Right lung (tissue), 5 donors: ENCODE measurements around the gene SOX10. TPM values are rescaled to one million over a fixed set of nuclear protein-coding genes. Genes with fewer than 3 reads are reported as not detected.
"Not testable (repeated sequence)": the region's sequence is repeated elsewhere in the genome, so short reads cannot be mapped to it uniquely, and the experiment has no call there.

Source experiments
- DNase-seq, 2 donors: peaks; one replicate each; pipeline ENCODE4 v3.0.0-alpha.2; 2013
- polyA plus RNA-seq, 5 donors: library from polyadenylated mRNA; unstranded; fragments of 120-200 nt; gene quantifications; one replicate each; pipeline versions ENCODE4 v1.2.1 to v1.2.3, GENCODE V29; 2013; ENCODE audit warnings: inconsistent platforms in 1 of 5, low replicate concordance in 1 of 5; ENCODE audit not compliant: insufficient read length in 5 of 5, insufficient read depth in 1 of 5

The SOX10 gene
- polyA plus RNA-seq, 5 donors, result 0.48 to 1.2 (median 0.53) TPM

DNA sequence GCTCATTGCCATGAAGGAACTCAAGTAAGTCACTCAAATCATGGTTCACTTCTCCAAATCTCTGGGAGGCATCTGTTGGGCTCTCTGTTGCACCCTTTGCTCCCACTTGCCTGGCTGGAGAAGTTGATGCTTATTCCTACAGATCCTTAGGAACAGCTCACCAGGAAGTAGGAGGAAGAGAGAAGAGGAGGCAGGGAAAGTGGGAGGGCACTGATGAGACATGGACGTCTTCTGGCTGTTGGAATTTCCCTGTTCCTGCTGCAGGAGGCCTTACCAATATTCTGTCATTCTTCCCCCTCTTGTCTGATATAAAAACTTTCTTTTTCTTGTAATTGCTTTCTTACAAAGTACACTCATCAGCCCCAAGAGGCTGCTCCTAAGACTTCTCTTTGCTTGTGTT lies 17.2 kb downstream of the SOX10 start:
- DNase-seq, result no peak

DNA sequence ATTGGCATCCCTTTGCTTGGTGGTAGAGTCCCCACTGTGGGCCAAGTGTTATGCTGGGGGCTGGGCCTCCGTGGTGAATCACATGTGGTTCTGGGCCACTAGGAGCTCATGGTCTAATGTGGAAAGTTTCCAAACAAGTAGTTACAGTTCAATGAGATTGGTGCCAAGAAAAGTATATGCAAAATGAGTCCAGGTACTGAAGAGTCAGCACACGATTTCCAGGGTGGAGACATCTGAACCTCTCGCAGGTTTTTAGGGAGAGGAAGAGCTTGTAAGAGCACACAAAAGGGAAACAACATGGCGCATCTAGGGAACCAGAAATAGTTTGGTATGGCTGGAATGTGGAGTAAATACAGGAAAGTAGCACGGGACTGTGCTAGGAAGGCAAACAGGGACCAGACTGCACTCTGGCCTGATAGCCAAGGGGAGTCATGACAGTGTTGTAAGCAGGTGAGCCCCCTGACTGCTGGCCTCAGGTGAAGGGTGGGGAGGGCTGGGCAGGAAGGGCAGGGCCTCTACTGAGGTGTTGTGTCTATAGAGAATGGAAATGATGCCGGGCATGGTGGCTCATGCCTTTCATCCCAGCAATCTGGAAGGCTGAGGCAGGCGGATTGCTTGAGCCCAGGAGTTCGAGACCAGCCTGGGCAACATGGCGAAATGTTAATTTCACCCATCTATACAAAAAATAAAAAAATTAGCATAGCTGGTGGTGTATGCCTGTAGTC lies 18.3 kb downstream of the SOX10 start:
- no peak for DNase-seq

DNA sequence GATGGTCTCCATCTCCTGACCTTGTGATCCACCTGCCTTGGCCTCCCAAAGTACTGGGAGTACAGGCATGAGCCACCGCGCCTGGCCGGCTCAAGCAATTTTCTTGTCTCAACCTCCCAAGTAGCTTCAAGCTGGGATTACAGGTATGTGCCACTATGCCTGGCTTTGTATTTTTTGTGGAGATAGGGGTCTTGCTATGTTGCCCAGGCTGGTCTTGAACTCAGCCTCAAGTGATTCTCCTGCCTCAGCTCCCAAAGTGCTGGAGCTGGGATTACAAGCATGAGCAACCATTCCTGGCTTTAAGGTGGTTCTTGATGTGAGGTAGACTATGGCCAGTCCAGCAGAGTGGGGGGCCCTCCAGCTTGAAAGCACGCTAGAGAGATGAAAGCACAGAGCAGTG lies 23.3 kb downstream of the SOX10 start:
- no peak for DNase-seq

DNA sequence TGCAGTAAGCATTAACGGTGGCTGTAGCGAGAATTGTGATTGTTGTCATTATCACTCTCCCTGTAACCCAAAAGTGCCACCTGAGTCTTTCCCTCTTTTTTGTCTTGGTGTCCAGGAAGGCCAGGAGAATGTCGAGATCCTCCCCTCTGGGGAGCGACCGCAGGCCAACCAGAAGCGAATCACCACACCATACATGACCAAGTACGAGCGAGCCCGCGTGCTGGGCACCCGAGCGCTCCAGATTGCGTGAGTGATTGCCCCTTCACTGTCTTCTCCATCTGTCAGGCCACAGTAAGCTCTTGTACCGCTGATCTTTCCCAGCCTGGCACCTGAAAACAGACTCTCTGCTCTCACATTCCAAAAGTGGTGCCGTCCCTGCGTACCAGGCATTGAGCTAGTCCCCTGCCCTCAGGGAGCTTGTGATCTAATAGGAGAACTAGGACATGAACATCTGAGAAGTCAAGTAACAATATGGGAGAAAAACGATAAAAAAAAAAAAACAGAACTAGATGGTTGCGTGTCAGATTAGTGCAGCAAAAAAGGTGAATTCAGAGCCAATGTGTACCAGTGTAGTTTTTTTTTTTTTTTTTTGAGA lies 25.0 kb downstream of the SOX10 start:
- DNase-seq, result no peak

DNA sequence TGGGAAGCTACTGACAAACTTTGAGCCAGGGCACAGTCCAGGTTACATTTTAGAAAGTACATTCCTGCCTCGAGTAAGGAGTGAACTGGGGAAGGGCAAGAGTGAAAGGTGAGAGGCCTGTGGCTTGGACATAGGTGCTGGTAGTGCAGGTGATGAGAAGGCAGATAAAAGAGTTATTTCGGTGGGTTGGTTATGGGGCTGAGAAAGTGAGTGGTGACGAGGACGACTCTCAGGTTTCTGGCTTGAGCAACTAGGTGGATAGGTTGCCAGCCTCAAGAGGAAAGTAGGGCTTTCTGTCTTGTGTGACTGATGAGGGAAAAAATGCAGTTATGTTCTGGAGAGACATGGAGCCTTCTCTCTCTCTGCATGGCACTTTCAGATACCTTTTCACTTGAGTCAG lies 27.1 kb downstream of the SOX10 start:
- DNase-seq, result no peak

DNA sequence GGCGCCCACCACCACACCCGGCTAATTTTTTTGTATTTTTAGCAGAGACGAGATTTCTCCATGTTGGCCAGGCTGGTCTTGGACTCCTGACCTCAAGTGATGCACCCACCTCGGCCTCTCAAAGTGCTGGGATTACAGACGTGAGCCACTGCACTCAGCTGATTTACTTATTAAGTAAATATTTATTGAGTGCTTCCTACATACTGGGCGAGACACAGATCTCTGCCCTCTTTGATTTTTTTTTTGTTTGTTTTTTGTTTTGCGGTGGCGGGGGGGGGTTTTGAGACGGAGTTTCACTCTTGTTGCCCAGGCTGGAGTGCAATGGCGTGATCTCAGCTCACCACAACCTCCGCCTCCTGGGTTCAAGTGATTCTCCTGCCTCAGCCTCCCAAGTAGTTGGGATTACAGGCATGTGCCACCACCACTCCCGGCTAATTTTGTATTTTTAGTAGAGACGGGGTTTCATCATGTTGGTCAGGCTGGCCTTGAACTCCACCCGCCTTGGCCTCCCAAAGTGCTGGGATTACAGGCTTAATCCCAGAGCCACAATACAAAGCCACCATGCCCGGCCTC lies 28.4 kb downstream of the SOX10 start:
- not testable (repeated sequence) for DNase-seq

DNA sequence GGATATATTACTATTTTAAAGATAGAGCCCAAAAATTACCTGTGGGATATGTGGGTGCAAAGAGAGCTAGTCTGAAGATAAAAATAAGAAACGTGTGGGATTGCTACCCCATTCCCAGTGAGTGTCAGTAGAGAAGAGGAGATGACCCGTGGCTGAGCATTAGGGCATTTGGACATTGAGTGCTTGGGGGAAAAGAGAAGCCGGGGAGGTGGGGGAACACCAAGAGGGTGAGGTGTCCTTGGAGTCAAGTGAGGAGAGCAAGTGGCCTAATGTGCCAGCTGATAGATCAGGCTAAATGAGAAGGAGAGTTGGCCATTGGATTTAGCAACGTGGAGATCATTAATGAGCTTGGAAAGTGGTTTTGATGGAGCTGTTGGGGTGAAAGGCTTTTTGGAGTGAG lies 29.7 kb downstream of the SOX10 start:
- no peak for DNase-seq

DNA sequence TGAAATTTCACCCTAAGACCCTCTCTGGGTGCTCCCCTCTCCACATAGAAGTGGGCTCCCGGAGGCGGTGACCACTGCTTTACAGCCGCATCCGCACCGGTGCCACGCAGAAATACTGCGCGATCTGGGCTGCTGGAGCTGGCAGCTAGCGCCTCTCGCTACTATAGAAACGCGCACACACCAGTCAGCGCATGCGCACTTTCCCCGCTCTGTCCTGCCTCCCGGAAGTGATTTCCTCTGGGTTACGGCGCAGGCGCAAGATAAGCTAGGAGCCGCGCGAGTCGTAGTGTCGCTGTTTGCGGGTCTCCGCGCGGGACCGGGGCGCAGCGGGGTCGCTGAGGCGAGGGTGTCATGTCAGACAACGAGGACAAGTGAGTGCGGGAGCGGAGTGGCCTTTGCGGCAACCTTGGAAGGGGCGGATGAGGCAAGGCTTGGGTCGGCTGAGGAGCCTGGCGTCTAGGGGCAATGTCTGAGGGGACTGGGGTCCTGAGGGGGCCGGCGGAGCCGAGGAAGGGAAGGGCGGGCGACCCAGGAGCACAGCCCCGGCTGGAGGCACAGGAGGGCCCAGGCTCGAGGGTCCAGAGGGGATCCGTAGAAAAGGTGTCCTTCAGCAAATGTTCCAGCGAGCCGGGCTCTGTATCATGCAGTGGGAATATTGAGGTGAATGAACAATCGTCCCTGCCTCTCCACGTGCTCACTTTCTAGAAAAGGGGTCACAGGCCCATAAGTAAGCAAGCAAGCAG lies 30.7 kb downstream of the SOX10 start, which contains the start of the genes C22orf23 and POLR2F:
Gene C22orf23, minus strand, starts transcription at position 165 of the 743 bp plus-strand sequence. CDS start 452 bp downstream, outside the sequence.
Gene POLR2F, plus strand, starts transcription at position 263 of the 743 bp plus-strand sequence. Its CDS starts 89 bp downstream, at position 352.
- peak; percentile 93 to 97 for DNase-seq

DNA sequence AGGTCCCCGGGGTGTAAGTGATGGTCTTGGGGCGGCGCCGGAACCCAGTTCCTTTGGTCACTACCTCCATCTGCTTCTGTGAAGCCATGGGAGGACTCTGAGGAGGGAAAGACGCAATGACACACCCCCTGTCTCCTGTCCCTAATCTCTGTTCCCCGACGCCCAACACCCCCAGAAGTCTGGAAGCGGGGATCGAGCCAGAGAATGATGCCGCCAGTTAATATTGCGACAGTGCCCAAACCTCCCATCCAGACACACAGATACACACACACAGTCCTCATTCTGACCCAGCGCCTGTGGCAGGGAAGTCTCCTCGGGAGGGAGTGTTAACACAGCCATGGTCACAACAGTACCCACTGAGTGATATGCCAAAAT lies 31.3 kb downstream of the SOX10 start:
- no peak for DNase-seq

DNA sequence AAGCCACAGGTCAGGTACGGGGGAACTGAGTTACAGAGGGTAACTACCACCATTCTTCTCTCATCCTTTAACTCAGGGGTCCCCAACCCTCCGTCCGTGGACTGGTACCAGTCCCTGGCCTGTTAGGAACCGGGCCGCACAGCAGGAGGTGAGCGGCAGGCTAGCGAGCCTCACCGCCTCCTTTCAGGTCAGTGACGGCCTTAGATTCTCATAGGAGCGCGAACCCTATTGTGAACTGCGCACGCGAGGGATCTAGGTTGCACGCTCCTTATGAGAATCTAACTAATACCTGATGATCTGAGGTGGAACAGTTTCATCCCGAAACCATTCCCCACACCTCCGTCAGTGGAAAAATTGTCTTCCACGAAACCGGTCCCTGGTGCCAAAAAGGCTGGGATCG lies 31.7 kb downstream of the SOX10 start:
- DNase-seq, result not testable (repeated sequence)

DNA sequence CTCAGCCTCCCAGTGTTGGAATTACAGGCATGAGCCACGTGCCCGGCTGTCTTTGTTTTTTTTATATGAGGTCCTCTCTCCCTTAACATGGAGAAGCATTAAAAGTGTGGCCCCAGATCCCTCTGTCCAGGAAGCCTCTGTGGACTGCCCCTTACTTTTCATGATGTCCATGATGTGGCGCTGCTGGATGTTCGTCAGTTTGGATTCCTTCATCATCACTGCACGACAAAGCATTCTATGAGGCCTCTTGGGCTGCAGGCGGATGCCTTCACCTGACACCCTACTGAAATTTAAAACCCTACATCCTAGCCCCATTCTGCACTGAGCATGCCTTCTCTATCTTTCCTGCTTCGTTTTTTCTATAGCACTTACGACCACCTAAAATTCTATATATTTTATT lies 33.0 kb downstream of the SOX10 start:
- DNase-seq, result no peak

DNA sequence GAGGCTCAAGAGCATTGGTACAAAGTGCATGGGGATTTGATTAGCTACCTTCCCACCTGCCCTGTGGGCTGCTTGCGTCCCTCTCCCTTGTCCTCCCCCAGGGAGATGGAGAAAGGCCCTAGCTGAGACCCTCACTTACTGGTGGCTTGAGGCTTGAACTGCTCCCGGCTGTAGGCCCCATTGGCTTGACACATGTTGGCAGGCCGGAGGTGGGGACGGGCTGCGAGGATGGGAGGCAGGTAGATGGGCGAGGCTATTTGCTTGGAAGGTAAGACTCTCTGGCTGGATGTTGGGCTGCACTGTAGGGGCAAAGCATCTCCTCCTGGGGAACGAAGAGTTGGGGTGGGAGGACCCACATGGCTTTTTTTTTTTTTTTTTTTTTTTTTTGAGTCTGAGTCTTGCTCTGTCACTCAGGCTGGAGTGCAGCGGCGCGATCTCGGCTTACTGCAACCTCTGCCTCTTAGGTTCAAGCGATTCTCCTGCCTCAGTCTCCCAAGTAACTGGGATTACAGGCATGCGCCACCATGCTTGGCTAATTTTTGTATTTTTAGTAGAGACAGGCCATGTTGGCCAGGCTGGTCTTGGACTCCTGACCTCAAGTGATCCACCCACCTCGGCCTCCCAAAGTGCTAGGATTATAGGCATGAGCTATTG lies 37.1 kb downstream of the SOX10 start:
- not testable (repeated sequence) for DNase-seq

DNA sequence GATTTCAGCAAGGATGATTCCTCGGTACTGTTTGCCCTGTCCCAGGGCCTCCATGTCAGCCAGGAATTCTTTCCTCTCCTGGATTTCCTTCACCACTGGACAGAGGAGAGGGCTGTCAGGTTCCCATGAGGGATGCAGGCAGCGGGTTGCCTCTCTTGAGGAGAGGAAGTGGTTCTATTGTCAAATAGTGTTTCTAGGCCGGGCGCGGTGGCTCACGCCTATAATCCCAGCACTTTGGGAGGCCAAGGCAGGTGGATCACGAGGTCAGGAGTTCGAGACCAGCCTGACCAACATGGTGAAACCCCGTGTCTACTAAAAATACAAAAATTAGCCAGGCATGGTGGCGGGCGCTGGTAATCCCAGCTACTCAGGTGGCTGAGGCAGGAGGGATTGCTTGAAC lies 39.9 kb downstream of the SOX10 start:
- DNase-seq, result not testable (repeated sequence)

DNA sequence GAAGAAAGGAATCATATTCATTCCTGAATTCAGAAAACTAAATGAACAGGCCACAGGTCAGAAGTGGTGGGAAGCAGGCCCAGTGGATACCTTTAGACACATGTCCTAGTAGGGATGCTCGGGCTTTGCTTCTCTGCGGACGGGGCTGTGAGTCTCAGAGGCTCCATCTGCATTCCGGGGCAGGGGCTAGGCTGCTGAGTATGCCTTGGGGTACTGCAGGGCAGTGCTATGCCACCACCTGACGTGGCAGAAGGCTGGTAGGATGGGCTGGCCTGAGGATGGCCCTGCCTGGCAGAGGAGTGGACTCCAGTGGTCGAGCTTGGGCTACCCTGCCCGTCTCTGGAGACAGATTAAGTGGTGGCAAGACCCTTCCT lies 40.5 kb downstream of the SOX10 start:
- no peak for DNase-seq

DNA sequence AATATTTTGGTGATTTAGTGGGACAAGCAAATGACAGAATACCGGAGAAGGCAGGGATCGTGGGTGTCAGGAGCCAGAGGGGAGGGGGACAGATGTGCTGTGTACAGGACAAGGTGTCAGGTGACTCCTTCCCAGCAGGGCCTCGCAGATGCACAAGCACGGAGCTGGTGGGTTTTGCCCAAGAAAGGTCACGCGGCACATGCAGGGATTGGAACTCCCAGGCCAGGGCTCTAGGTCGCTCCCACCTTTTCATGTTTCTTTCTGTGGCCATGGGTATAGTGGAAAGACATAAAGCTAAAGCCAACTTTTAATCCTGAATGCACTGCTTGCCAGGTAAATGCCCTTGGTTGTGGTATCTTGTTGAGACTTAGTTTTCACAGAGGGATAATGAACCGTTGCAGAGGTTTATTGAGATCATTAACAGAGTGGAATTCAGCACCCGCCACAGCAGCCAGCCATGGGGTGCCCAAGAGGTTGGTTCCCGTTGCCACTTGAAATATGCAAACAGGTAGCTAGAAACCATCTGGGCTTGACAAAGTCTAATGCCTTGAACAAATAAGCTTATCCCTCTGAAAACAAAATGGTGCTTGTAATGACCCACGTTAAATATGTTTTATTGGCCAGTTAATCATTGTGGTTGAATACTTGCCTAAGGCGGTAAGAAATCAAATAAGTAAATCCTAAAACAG lies 41.1 kb downstream of the SOX10 start:
- DNase-seq, result no peak

DNA sequence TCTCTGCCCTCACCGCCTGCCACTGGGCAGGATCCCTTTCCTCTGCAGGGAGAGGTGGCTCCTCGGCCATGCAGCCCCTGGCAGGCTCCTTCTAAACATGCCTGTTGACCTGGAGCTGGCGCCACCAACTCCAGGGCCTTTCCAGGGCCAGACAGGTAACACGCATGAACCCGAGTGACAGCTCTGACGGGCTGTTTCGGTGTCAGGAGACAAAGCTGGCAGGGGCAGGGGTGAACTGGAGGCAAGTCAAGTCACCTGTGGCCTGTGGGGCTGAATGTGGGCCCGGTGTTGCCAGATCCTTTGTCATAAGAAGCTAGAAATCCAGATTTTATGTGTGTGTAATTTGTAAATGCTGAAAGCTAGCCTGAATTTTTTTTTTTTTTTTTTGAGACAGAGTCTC lies 42.2 kb downstream of the SOX10 start:
- DNase-seq, result no peak

DNA sequence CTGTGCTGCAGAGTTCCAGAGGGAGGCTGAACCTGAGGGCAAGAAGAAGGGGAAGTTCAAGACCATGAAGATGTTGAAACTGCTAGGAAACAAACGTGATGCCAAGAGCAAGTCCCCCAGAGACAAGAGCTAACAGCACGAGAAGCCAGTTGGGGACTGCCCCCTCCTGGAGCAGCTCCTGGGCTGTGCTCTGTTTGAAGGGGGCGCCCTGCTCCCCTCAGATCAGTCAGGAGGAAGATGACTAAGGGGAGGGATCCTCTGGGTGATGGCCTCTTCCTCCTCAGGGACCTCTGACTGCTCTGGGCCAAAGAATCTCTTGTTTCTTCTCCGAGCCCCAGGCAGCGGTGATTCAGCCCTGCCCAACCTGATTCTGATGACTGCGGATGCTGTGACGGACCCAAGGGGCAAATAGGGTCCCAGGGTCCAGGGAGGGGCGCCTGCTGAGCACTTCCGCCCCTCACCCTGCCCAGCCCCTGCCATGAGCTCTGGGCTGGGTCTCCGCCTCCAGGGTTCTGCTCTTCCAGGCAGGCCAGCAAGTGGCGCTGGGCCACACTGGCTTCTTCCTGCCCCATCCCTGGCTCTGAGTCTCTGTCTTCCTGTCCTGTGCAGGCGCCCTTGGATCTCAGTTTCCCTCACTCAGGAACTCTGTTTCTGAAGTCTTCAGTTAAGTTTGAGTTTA lies 43.5 kb downstream of the SOX10 start:
- no peak for DNase-seq

DNA sequence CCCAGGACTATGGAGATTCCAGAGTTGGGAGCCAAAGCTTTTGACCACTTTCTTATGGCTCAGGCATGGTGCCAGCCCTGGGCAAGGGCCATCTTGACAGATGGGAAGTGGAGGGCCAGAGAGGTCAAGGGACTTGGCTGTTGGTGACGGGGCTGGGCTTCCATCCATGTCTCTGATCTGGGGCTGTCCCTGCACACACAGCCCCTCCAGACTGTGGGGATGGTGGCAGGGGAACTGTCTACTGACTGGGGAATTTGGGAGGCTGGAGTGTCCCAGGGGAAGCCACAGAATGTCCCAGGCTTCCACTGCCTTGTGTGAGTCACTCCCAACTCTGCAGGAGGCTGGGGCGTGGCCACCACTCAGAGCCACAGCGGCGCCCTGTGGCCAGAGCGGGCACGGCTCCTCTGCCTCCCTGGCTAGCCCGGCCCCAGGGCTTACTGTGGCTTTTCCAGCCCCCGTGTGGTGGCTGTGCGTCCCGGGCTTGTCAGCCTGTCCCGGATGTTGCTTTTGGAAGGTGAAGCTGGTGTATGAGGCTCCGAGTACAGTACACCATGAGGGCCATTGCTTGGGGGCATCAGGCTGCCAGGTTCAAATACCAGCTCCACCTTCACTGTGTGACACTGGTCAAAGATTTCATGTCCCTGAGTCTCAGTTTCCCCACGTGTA lies 50.5 kb downstream of the SOX10 start:
- peak; percentile 81 to 85 for DNase-seq

DNA sequence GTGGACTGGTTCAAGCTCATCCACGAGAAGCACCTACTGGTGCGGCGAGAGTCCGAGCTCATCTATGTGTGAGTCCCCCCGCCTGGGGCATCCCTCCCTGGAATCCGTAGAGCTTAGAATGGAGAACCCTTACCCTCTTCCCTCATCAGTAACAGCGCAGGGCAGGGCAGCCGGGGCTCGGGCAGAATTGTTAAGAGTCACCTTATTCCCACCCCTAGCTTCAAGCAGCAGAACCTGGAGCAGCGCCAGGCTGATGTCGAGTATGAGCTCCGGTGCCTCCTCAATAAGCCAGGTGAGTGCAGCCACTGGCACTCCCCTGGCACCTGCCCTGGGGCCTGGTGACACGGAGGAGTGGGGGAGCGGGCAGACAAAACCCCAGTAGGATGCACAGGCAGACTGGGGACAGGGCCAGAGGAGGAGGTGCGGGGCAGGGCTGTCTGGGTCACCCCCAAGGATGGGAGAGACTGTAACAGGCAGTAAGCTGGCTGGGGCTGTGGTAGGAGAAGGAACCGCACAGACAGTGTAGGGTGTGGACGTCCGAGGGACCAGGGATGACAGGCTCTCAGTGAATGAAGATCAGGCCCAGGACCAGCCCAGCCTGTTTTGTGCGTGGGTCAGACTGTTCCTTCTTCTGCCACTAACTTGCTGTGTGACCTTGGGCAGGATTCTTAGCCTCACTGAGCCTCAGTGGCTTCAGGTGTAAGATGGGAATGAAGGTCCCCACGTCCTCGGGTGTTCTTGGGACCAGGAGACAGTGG lies 51.4 kb downstream of the SOX10 start:
- DNase-seq, result peak; percentile 27 to 38
